ENCODE data around the gene DNAJC4. TPM values are rescaled to one million over a fixed set of nuclear protein-coding genes. Genes with fewer than 3 reads are reported as not detected.

Gene DNAJC4
- total RNA-seq, 1 experiment from 2014 or later: 19.5 TPM

DNA sequence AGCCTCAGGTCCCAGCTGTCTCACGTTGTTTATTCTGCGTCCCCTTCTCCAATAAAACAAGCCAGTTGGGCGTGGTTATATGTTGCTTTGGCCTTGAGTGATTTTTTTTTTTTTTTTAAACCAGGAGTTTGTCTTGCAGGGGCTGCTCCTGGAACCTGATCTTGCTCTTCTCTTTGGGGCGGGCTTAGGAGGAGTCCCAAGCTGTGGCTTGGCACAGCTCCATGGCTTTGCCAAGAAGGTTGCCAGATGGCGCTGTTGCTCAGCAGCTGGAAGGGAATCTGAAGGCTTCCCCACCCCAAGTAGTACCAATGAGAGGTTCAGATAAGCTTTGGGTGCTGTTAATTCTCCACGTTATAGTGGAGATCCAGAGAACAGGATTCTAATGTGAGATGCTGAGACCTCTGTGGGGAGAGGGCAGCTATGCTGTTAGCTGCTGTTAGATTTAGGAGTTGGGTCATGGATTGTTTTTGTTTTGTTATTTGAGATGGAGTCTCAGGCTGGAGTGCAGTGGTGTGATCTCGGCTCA, 25.8 kb upstream of the DNAJC4 start:
- Mint-ChIP-seq H3K4me1 (ENCODE audit: insufficient read depth, unreplicated experiment) (peaks cover 12% of the 10 kb centered on the region), H3K9me3 (ENCODE audit: unreplicated experiment) (no peaks in the 10 kb centered on the region), H3K4me3 (ENCODE audit: unreplicated experiment) (no peak overlapping the region), H3K36me3 (ENCODE audit: insufficient read depth, unreplicated experiment) (peaks cover 71% of the 10 kb centered on the region), H3K27ac (ENCODE audit: low read depth, unreplicated experiment) (peak overlapping the region; percentile 37), H3K27me3 (ENCODE audit: insufficient read depth, unreplicated experiment) (no peaks in the 10 kb centered on the region)
- POLR2A ChIA-PET: interaction anchor here (0.5 to 2.3 kb wide), 17 partner anchors 10 to 187 kb away, joined by 3 to 11 read pairs (median 4); partner anchors contain the start of genes ESRRA, NUDT22, PPP1R14B and STIP1
- DNase-seq (ENCODE audit: unreplicated experiment): peak; percentile 96
- intact Hi-C loops (cut with micrococcal nuclease): loop anchor here (1.0 to 5.0 kb wide), 3 partner anchors 48 to 97 kb away; partner anchors contain the start of gene PLCB3
- no TSS peak for BruUV-seq (replicated peaks)
- CTCF ChIA-PET: interaction anchor here (0.6 to 4.4 kb wide), 26 partner anchors 8 to 1391 kb away, joined by 3 to 51 read pairs (median 4); partner anchors contain the start of genes FKBP2, MACROD1, NUDT22 and STIP1
- TF ChIP-seq, protein P1, sequence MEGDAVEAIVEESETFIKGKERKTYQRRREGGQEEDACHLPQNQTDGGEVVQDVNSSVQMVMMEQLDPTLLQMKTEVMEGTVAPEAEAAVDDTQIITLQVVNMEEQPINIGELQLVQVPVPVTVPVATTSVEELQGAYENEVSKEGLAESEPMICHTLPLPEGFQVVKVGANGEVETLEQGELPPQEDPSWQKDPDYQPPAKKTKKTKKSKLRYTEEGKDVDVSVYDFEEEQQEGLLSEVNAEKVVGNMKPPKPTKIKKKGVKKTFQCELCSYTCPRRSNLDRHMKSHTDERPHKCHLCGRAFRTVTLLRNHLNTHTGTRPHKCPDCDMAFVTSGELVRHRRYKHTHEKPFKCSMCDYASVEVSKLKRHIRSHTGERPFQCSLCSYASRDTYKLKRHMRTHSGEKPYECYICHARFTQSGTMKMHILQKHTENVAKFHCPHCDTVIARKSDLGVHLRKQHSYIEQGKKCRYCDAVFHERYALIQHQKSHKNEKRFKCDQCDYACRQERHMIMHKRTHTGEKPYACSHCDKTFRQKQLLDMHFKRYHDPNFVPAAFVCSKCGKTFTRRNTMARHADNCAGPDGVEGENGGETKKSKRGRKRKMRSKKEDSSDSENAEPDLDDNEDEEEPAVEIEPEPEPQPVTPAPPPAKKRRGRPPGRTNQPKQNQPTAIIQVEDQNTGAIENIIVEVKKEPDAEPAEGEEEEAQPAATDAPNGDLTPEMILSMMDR (IDR thresholded peaks at IDR 0.05; ENCODE audit: unreplicated experiment): peak; percentile 83

DNA sequence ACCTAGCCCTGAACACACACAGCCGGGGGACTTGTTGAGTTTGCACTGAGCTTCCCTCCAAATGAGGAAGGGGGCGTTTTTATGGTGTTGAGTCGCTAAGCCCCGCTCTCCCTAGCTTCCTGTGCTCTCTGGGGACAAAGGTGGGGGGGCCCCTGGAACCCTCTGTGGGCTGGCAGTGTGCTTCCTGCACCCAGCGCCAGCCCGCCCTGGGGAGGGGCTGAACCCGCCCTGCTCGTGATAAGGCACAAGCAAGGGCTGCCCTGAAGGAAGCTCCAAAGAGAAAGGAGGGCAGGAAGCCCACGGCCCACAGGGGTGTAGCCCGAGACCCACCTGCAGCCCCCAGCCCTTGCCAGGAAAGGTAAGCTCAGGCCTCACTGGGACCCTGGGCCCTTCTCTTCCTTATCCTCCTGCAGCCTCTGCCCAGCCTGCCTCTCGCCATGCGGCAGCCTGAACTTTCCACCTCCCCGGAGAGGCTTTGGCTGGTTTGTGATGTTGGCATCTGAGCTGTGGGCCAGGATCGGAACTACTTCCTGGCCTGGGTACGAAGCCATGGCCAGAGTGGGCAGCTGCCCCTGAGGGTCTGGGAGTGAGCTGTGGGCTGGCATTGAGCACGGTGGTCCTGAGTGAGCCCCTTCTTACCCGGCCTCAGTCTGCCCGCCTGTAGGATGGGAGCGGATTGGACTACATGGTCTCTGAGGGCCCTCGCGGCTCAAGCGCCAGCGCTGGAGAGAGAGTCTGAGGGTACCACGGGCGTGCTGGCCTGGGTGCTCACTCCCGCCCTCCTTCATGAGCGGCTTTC, 23.7 kb upstream of the DNAJC4 start, which contains the start of gene FERMT3:
FERMT3 (plus strand) TSS at position 265 of the 799 bp plus-strand sequence. CDS start 644 bp downstream, outside the sequence.
- POLR2A ChIA-PET: interaction anchor here (0.6 to 2.3 kb wide), 8 partner anchors 8 to 25 kb away, joined by 3 to 8 read pairs (median 4); partner anchors contain the start of genes NUDT22, STIP1 and TRPT1
- intact Hi-C loops (cut with micrococcal nuclease): no loop called here
- peaks cover 12% of the 10 kb centered on the region for H3K4me1 Mint-ChIP-seq (ENCODE audit: insufficient read depth, unreplicated experiment)
- H3K27me3 Mint-ChIP-seq (ENCODE audit: insufficient read depth, unreplicated experiment): no peaks in the 10 kb centered on the region
- H3K27ac Mint-ChIP-seq (ENCODE audit: low read depth, unreplicated experiment): no peak within 1 kb of the TSS
- CTCF ChIA-PET: interaction anchor here (0.6 to 4.4 kb wide), 3 partner anchors 38 to 96 kb away, joined by 3 to 51 read pairs (median 5); no protein-coding TSS in a partner anchor
- no peak for DNase-seq (ENCODE audit: unreplicated experiment)
- no TSS peak for BruUV-seq (replicated peaks)
- H3K4me3 Mint-ChIP-seq (ENCODE audit: unreplicated experiment): no peak within 1 kb of the TSS
- H3K9me3 Mint-ChIP-seq (ENCODE audit: unreplicated experiment): no peaks in the 10 kb centered on the region
- TF ChIP-seq, protein P1 (IDR thresholded peaks at IDR 0.05; ENCODE audit: unreplicated experiment): no peak
- H3K36me3 Mint-ChIP-seq (ENCODE audit: insufficient read depth, unreplicated experiment): peaks cover 50% of the 10 kb centered on the region

DNA sequence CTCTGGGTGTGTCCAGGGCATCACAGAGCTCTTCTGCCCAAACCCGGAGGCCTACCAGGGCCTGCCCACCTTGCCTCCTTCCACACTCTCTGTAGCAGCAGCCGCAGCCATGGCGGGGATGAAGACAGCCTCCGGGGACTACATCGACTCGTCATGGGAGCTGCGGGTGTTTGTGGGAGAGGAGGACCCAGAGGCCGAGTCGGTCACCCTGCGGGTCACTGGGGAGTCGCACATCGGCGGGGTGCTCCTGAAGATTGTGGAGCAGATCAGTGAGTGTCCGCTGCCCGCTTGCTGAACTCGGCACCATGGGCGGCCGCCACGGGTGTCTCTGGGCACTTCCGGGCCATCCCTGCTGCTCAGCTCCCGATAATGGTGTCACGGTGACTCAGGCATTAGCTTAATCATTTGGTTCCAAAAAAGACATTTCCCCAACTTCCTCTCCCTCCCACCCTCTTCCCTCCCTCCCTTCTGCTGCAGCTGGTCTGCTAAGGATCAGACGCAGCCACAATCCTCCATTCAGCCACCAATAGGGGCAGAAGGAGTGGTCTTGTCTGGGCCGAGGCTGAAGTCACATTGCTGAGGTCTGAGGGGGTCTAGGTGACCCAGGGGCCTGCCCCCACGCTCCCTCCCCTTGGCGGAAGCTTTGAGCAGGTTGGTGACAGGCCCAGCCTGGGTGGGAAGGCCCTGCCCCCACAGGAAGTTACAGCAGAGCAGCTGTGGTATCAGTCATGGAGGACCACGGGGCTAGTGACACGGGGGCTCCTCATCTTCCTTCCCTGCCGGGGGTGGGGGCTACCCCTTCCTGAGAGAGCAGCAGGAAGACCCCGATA, 22.9 kb upstream of the DNAJC4 start:
- H3K4me3 Mint-ChIP-seq (ENCODE audit: unreplicated experiment): no peak overlapping the region
- H3K27ac Mint-ChIP-seq (ENCODE audit: low read depth, unreplicated experiment): no peak overlapping the region
- POLR2A ChIA-PET: interaction anchor here (0.5 to 1.4 kb wide), 7 partner anchors 12 to 427 kb away, joined by 3 to 7 read pairs (median 4); partner anchors contain the start of genes NUDT22, STIP1 and TRPT1
- BruUV-seq (replicated peaks): no TSS peak
- DNase-seq (ENCODE audit: unreplicated experiment): no peak
- H3K36me3 Mint-ChIP-seq (ENCODE audit: insufficient read depth, unreplicated experiment): peaks cover 42% of the 10 kb centered on the region
- peaks cover 12% of the 10 kb centered on the region for H3K4me1 Mint-ChIP-seq (ENCODE audit: insufficient read depth, unreplicated experiment)
- no peaks in the 10 kb centered on the region for H3K27me3 Mint-ChIP-seq (ENCODE audit: insufficient read depth, unreplicated experiment)
- intact Hi-C loops (cut with micrococcal nuclease): no loop called here
- CTCF ChIA-PET: interaction anchor here (0.6 to 4.4 kb wide), 3 partner anchors 17 to 95 kb away, joined by 3 to 51 read pairs (median 3); no protein-coding TSS in a partner anchor
- no peaks in the 10 kb centered on the region for H3K9me3 Mint-ChIP-seq (ENCODE audit: unreplicated experiment)
- TF ChIP-seq, protein P1 (IDR thresholded peaks at IDR 0.05; ENCODE audit: unreplicated experiment): no peak
